HCT116 (cell line): ENCODE results near the gene SIL1. TPM values are rescaled to one million over a fixed set of nuclear protein-coding genes. Genes with fewer than 3 reads are reported as not detected.
A peak's percentile ranks its signal among the peaks of the same experiment; 100 is the strongest.

ENCODE experiments used
- ATAC-seq: fragments of 200-7000 bp; cut with Tn5 transposase; 2 replicates; pipeline ENCODE4 v1.9.1; 2020; ENCODE audit warnings: mild to moderate bottlenecking, moderate library complexity
- BruUV-seq: library from RNA; stranded (reverse); fragments of 400-500 nt; replicated peaks from 2 replicates; lab custom pipeline; 2021; lab: Mats Ljungman, UMichigan
- CTCF ChIA-PET: fragments of 300-600 bp; sonication (Branson Sonifier 250); formaldehyde crosslinking; loops from one replicate; lab custom pipeline; 2021; ENCODE audit warnings: antibody characterized with exemption; lab: Charles Lee
- POLR2A ChIA-PET: fragments of 300-600, 350-600 bp; sonication (Branson Sonifier 250); formaldehyde crosslinking; loops from one replicate; lab custom pipeline; 2021; ENCODE audit warnings: antibody characterized with exemption; lab: Charles Lee
- RAD21 ChIA-PET, 2 experiments: fragments of 300-600 bp; sonication (Branson Sonifier 250); formaldehyde crosslinking; loops; one replicate each; lab custom pipeline; 2023; ENCODE audit warnings: low total read pairs in 2 of 2; ENCODE audit not compliant: uncharacterized antibody in 2 of 2, unreplicated experiment in 2 of 2, low non-redundant PET in 1 of 2; lab: Charles Lee
- DNase-seq: peaks from one replicate; pipeline ENCODE4 v3.0.0-alpha.2; 2010; ENCODE audit warnings: low read depth, low spot score
- H2AFZ ChIP-seq: fragments of 200-600 bp; shearing (Covaris generic), sonication (generic); 2 replicates; pipeline ENCODE4 v1.6.1; 2017; ENCODE audit warnings: low read depth, mixed run types, mixed read lengths, antibody characterized with exemption, low read length; ENCODE audit not compliant: poor library complexity, severe bottlenecking
- H3K27ac ChIP-seq: 2 replicates; pipeline ENCODE4 v1.5.1; 2012; ENCODE audit warnings: low read depth, low read length
- H3K27me3 ChIP-seq: fragments of 200-600 bp; sonication (generic); 2 replicates; pipeline ENCODE4 v1.6.1; 2016; ENCODE audit warnings: mixed run types, low read length, mixed read lengths; ENCODE audit not compliant: insufficient read depth
- H3K36me3 ChIP-seq, 2 experiments: fragments of 200-500 bp in 1 of 2; fragments of 200-600 bp in 1 of 2; sonication (Bioruptor generic) in 1 of 2; sonication (generic) in 1 of 2; 2 replicates each; pipeline versions ENCODE4 v1.5.1 to v1.6.1; 2014 to 2016; ENCODE audit warnings: low read length in 2 of 2, inconsistent platforms in 1 of 2, mixed read lengths in 1 of 2, mixed run types in 1 of 2; ENCODE audit not compliant: insufficient read depth in 2 of 2, control insufficient read depth in 1 of 2
- H3K4me1 ChIP-seq, 2 experiments: fragments of 200-600 bp in 1 of 2; sonication (generic) in 1 of 2; 2 replicates each; pipeline versions ENCODE4 v1.5.1 to v1.6.1; 2012 to 2017; ENCODE audit warnings: low read length in 2 of 2, inconsistent platforms in 1 of 2, mild to moderate bottlenecking in 1 of 2, mixed read lengths in 1 of 2, mixed run types in 1 of 2, moderate library complexity in 1 of 2; ENCODE audit not compliant: insufficient read depth in 2 of 2, control insufficient read depth in 1 of 2
- H3K4me2 ChIP-seq: fragments of 200-600 bp; sonication (generic); 2 replicates; pipeline ENCODE4 v1.6.1; 2017; ENCODE audit warnings: mixed run types, low read length, mixed read lengths
- H3K4me3 ChIP-seq, 2 experiments: fragments of 200-600 bp in 1 of 2; sonication (generic) in 1 of 2; replicated peaks in 1 of 2; 2 replicates each; pipeline ENCODE4 v1.5.1; 2011 to 2016; ENCODE audit warnings: low read length in 2 of 2, control low read depth in 1 of 2, low read depth in 1 of 2, mild to moderate bottlenecking in 1 of 2, mixed read lengths in 1 of 2, mixed run types in 1 of 2
- H3K79me2 ChIP-seq: fragments of 200-600 bp; sonication (generic); 2 replicates; pipeline ENCODE4 v1.6.1; 2017; ENCODE audit warnings: mild to moderate bottlenecking, mixed run types, low read length, moderate library complexity, mixed read lengths; ENCODE audit not compliant: insufficient read depth
- H3K9ac ChIP-seq: fragments of 200-600 bp; sonication (generic); 2 replicates; pipeline ENCODE4 v1.6.1; 2016; ENCODE audit warnings: low read length, mixed read lengths
- H3K9me2 ChIP-seq: fragments of 200-600 bp; sonication (generic), shearing (Covaris generic); 2 replicates; pipeline ENCODE4 v1.6.1; 2017; ENCODE audit warnings: mixed run types, mild to moderate bottlenecking, moderate library complexity; ENCODE audit not compliant: insufficient read depth
- H3K9me3 ChIP-seq, 2 experiments: fragments of 200-500 bp in 1 of 2; fragments of 200-600 bp in 1 of 2; sonication (Bioruptor generic) in 1 of 2; sonication (generic) in 1 of 2; 2 replicates each; pipeline ENCODE4 v1.6.1; 2014 to 2017; ENCODE audit warnings: low read length in 2 of 2, mixed read lengths in 2 of 2, inconsistent platforms in 1 of 2, low read depth in 1 of 2, mild to moderate bottlenecking in 1 of 2, mixed run types in 1 of 2, moderate library complexity in 1 of 2; ENCODE audit not compliant: control insufficient read depth in 1 of 2, insufficient read depth in 1 of 2
- H4K20me1 ChIP-seq: fragments of 200-600 bp; sonication (generic), shearing (Covaris generic); 2 replicates; pipeline ENCODE4 v1.6.1; 2017; ENCODE audit warnings: mixed run types, mild to moderate bottlenecking, moderate library complexity; ENCODE audit not compliant: insufficient read depth
- EGR1 ChIP-seq: IDR thresholded peaks from 2 replicates; pipeline ENCODE4 v1.6.1; 2012; ENCODE audit warnings: low read depth
- ELF1 ChIP-seq: IDR thresholded peaks from 2 replicates; pipeline ENCODE4 v1.6.1; 2012; ENCODE audit warnings: low read depth, borderline replicate concordance
- JUND ChIP-seq: IDR thresholded peaks from 2 replicates; pipeline ENCODE4 v1.6.1; 2012
- POLR2AphosphoS5 ChIP-seq: IDR thresholded peaks from 2 replicates; pipeline ENCODE4 v1.6.1; 2011; ENCODE audit warnings: mild to moderate bottlenecking, low read depth, low read length, moderate library complexity
- RAD21 ChIP-seq: IDR thresholded peaks from 2 replicates; pipeline ENCODE4 v1.6.1; 2012; ENCODE audit warnings: low read depth, mild to moderate bottlenecking
- SRF ChIP-seq: IDR thresholded peaks from 2 replicates; pipeline ENCODE4 v1.6.1; 2012; ENCODE audit warnings: low read depth
- YY1 ChIP-seq: IDR thresholded peaks from 2 replicates; pipeline ENCODE4 v1.6.1; 2011; ENCODE audit warnings: low read length, low read depth, moderate library complexity, mild to moderate bottlenecking; ENCODE audit not compliant: insufficient replicate concordance; ENCODE audit errors: extremely low read depth
- ZFX ChIP-seq: fragments of 450-650 bp; IDR thresholded peaks from 2 replicates; pipeline ENCODE4 v1.6.1; 2017
- intact Hi-C: fragments of 100-400 bp; cut with micrococcal nuclease; formaldehyde crosslinking; loops from 2 replicates; pipeline ENCODE4 v1.10.0; 2022
- total RNA-seq: library from RNA; stranded (reverse); gene quantifications from one replicate; pipeline ENCODE4 v1.2.1, GENCODE V29; 2021; ENCODE audit not compliant: unreplicated experiment
- TF ChIP-seq, protein P1 (sequence below): IDR thresholded peaks from 2 replicates; pipeline ENCODE4 v1.6.1; 2012
- TF ChIP-seq, protein P2 (sequence below), 3 experiments: fragments of 200-600 bp in 1 of 3; sonication (generic) in 1 of 3; IDR thresholded peaks in 2 of 3; conservative IDR thresholded peaks in 1 of 3; 2 replicates each; pipeline ENCODE4 v1.5.1; 2012 to 2017; ENCODE audit warnings: low read depth in 2 of 3, low read length in 2 of 3, antibody characterized with exemption in 1 of 3, borderline replicate concordance in 1 of 3, control low read depth in 1 of 3, mild to moderate bottlenecking in 1 of 3, mixed read lengths in 1 of 3, mixed run types in 1 of 3, moderate library complexity in 1 of 3; ENCODE audit not compliant: insufficient read depth in 1 of 3

SIL1 gene
- total RNA-seq, 1 experiment from 2014 or later: 34.0 TPM

GRCh38 chr5:139100825-139101224 lies 97.3 kb downstream of the SIL1 start:
- Histone ChIP-seq H3K36me3 (no peaks in the 10 kb centered on the region), H4K20me1 (peaks cover 4% of the 10 kb centered on the region; the same call in 1 of the 2 replicates), H3K4me1 (peaks cover 6 to 10% of the 10 kb centered on the region in 2 experiments; a peak in 3 of 4 replicates), H2AFZ (no peak overlapping the region), H3K9ac (no peak overlapping the region), H3K79me2 (no peaks in the 10 kb centered on the region), H3K27ac (no peak overlapping the region), H3K4me2 (peak overlapping the region; percentile 24; the same call in 1 of the 2 replicates), H3K27me3 (no peaks in the 10 kb centered on the region), H3K4me3 (no peak overlapping the region), H3K9me3 (no peaks in the 10 kb centered on the region), H3K9me2 (no peaks in the 10 kb centered on the region)
- RAD21 ChIA-PET: no interaction called here
- intact Hi-C loops: no loop called here
- TF ChIP-seq, protein P1, sequence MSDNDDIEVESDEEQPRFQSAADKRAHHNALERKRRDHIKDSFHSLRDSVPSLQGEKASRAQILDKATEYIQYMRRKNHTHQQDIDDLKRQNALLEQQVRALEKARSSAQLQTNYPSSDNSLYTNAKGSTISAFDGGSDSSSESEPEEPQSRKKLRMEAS: no peak
- 0 out of 2 replicates have a peak, but pooled peaks have one; percentile 35 for TF ChIP-seq JUND
- peak; percentile 1 for DNase-seq
- CTCF ChIA-PET: no interaction called here
- POLR2A ChIA-PET: no interaction called here
- BruUV-seq: no TSS peak
- peak; percentile 76 for ATAC-seq

DNA sequence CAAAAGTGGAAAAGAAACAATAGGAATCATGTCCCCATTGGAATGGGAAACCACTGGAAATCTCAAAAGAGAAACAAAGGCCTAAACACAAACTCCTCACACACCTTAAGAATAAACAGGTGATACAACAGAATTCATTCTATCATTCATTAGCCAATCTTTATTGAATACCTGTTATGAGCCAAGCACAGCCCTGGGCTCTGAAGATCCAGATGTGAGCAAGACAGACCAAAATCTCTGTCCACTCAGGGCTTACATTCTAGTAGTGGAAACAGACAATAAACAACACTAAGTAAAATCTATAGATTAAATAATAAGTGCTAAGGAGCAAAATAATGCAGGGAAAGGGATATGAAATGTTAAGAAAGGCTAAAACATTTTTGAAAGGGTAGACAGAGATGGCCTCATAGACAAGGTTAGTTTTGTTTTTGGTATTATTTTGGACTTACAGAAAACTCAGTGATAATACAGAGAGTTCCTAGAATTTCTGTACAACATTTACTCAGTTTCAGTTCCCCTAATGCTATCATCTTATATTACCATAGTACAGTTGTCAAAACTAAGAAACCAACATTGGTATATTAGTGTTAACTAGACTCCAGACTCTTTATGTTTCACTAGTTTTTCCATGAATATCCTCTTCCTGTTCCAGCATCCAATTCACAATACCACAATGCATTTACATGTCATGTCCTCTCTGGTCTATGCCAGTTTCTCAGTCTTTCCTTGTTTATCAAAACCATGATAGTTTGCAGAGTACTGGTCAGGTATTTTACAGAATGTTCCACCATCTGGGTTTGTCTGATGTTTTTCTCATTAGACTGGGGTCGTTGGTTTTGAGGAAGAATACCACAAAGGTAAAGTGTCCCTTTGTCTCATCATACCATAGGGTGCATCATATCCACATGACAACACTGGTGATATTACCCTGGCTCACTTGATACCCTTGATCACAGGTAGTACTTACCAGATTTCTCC lies 103.7 kb downstream of the SIL1 start:
- H4K20me1 ChIP-seq: no peaks in the 10 kb centered on the region
- no peak for TF ChIP-seq ZFX
- TF ChIP-seq JUND: no peak
- TF ChIP-seq ELF1: no peak
- TF ChIP-seq SRF: no peak
- TF ChIP-seq POLR2AphosphoS5: no peak
- no peak for TF ChIP-seq EGR1
- no peak for TF ChIP-seq YY1
- TF ChIP-seq, protein P2, sequence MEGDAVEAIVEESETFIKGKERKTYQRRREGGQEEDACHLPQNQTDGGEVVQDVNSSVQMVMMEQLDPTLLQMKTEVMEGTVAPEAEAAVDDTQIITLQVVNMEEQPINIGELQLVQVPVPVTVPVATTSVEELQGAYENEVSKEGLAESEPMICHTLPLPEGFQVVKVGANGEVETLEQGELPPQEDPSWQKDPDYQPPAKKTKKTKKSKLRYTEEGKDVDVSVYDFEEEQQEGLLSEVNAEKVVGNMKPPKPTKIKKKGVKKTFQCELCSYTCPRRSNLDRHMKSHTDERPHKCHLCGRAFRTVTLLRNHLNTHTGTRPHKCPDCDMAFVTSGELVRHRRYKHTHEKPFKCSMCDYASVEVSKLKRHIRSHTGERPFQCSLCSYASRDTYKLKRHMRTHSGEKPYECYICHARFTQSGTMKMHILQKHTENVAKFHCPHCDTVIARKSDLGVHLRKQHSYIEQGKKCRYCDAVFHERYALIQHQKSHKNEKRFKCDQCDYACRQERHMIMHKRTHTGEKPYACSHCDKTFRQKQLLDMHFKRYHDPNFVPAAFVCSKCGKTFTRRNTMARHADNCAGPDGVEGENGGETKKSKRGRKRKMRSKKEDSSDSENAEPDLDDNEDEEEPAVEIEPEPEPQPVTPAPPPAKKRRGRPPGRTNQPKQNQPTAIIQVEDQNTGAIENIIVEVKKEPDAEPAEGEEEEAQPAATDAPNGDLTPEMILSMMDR (IDR thresholded peaks at IDR 0.05 in 2 of 3, conservative IDR thresholded peaks at IDR 0.05 in 1 of 3; ENCODE audit: borderline replicate concordance in 1 of 3, insufficient read depth in 1 of 3, low read depth in 2 of 3, low read length in 2 of 3): no peak
- TF ChIP-seq RAD21: no peak
- H2AFZ ChIP-seq: no peak overlapping the region
- no peak overlapping the region for H3K27ac ChIP-seq
- H3K4me3 ChIP-seq: no peak overlapping the region
- ChIA-PET CTCF (no interaction called here), POLR2A (no interaction called here), RAD21 (no interaction called here)
- no peaks in the 10 kb centered on the region for H3K4me1 ChIP-seq
- H3K9me2 ChIP-seq: no peaks in the 10 kb centered on the region
- intact Hi-C loops: no loop called here
- ATAC-seq: no peak
- DNase-seq: no peak
- H3K4me2 ChIP-seq: no peak overlapping the region
- H3K27me3 ChIP-seq: no peaks in the 10 kb centered on the region
- H3K9ac ChIP-seq: no peak overlapping the region
- H3K36me3 ChIP-seq: no peaks in the 10 kb centered on the region
- no peaks in the 10 kb centered on the region for H3K79me2 ChIP-seq
- BruUV-seq: no TSS peak
- no peaks in the 10 kb centered on the region for H3K9me3 ChIP-seq
